ENCODE results near the gene BZW1. TPM values are rescaled to one million over a fixed set of nuclear protein-coding genes. Genes with fewer than 3 reads are reported as not detected.

Gene BZW1
- total RNA-seq, 1 experiment from 2014 or later: 300 TPM

DNA sequence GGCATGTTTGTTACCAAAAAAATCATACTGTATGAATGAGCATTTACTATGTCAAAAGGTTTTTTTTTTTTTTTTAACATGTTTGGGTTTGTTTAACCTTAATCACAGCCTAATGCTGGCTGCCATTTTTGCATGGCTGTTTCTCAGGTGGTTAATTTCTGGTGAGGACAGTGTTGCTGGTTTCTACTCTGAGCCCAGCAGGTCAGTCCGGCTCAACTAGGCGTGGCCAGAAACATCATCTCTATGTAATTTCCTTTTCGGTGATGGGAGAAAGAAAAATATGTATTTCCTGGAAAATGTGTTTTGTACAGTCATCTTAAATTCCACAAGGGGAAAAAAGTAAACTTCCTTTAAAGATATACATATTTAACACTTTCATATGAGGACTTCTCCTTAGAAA, 24.9 kb upstream of the BZW1 start:
- Histone ChIP-seq H4K20me1 (ENCODE audit: insufficient read depth) (no peaks in the 10 kb centered on the region), H3K27me3 (ENCODE audit: insufficient read depth, low read depth) (no peaks in the 10 kb centered on the region), H2AFZ (no peak overlapping the region), H3K27ac (peak overlapping the region; percentile 99), H3F3A (ENCODE audit: insufficient read depth, low read depth) (peaks cover 63% of the 10 kb centered on the region), H3K4me2 (peak overlapping the region; percentile 79), H3K4me3 (peak overlapping the region; percentile 47), H3K36me3 (ENCODE audit: low read depth) (no peaks in the 10 kb centered on the region), H3K9me2 (ENCODE audit: insufficient read depth) (no peaks in the 10 kb centered on the region), H3K4me1 (replicated peaks; ENCODE audit: insufficient read depth) (peaks cover 79% of the 10 kb centered on the region), H3K9me3 (ENCODE audit: insufficient read depth, low read depth) (no peaks in the 10 kb centered on the region), H3K79me2 (ENCODE audit: low read depth) (no peaks in the 10 kb centered on the region)
- ChIA-PET CTCF (interaction anchor here (0.7 kb wide), 1 partner anchor 59 kb away, joined by 3 read pairs; no protein-coding TSS in a partner anchor), POLR2A (ENCODE audit: unreplicated experiment) (no interaction called here)
- intact Hi-C loops (cut with micrococcal nuclease; ENCODE audit: unreplicated experiment): loop anchor here (1.0 to 5.0 kb wide), 4 partner anchors 22 to 74 kb away; partner anchors contain the start of gene BZW1
- peak; percentile 69 to 91 for DNase-seq
- TF ChIP-seq, protein P1, sequence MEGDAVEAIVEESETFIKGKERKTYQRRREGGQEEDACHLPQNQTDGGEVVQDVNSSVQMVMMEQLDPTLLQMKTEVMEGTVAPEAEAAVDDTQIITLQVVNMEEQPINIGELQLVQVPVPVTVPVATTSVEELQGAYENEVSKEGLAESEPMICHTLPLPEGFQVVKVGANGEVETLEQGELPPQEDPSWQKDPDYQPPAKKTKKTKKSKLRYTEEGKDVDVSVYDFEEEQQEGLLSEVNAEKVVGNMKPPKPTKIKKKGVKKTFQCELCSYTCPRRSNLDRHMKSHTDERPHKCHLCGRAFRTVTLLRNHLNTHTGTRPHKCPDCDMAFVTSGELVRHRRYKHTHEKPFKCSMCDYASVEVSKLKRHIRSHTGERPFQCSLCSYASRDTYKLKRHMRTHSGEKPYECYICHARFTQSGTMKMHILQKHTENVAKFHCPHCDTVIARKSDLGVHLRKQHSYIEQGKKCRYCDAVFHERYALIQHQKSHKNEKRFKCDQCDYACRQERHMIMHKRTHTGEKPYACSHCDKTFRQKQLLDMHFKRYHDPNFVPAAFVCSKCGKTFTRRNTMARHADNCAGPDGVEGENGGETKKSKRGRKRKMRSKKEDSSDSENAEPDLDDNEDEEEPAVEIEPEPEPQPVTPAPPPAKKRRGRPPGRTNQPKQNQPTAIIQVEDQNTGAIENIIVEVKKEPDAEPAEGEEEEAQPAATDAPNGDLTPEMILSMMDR (conservative IDR thresholded peaks at IDR 0.05): no peak
- TSS peak; percentile 79 for BruUV-seq (replicated peaks)

DNA sequence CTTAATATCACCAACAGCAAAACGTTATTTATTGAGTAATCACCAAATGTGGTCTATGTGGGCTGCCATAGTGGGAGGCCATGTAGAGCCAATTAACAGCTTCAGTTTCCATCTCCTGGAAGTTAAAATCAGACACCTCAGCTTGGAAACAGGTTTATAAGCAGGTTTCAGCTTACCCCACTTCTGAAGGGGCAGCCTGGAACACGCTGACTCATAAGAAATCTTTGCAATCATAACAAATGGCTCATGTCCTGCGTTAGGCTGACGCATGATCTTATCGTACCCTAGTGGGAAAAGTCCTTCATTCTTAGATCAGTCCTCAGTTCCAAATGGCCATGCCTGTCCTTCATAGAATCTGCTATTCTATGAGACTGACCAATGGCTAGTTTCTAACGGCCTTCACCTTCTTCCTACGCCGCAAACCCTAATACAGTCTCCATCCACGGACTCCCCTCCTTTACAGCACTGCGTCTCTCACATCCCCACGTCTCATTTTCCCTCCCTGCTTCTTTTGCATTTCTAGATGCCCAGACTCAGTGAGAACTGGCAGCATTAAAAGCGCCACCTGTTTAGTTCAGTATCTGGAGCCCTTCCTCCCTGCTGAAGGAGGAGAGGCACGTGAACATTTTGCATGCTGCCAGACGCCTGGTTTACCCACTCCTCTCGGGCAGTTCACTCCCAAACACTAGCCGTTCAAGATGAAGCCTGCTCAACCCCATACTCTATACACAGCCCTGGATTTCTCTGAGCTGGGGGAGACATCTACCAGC, 24.2 kb upstream of the BZW1 start:
- H2AFZ ChIP-seq: peak overlapping the region; percentile 77
- H3K4me1 ChIP-seq (replicated peaks; ENCODE audit: insufficient read depth): peaks cover 72% of the 10 kb centered on the region
- H3K4me2 ChIP-seq: peak overlapping the region; percentile 79
- no peaks in the 10 kb centered on the region for H3K9me3 ChIP-seq (ENCODE audit: insufficient read depth, low read depth)
- H4K20me1 ChIP-seq (ENCODE audit: insufficient read depth): no peaks in the 10 kb centered on the region
- H3K79me2 ChIP-seq (ENCODE audit: low read depth): no peaks in the 10 kb centered on the region
- peak overlapping the region; percentile 99 for H3K27ac ChIP-seq
- ChIA-PET POLR2A (ENCODE audit: unreplicated experiment) (interaction anchor here (0.5 kb wide), 2 partner anchors 74 to 157 kb away, joined by 3 to 5 read pairs; no protein-coding TSS in a partner anchor), CTCF (no interaction called here)
- peaks cover 56% of the 10 kb centered on the region for H3F3A ChIP-seq (ENCODE audit: insufficient read depth, low read depth)
- H3K36me3 ChIP-seq (ENCODE audit: low read depth): no peaks in the 10 kb centered on the region
- no peaks in the 10 kb centered on the region for H3K27me3 ChIP-seq (ENCODE audit: insufficient read depth, low read depth)
- TF ChIP-seq EZH2 (IDR thresholded peaks at IDR 0.05; ENCODE audit: low read depth): no peak
- TF ChIP-seq, protein P1 (conservative IDR thresholded peaks at IDR 0.05): no peak
- intact Hi-C loops (cut with micrococcal nuclease; ENCODE audit: unreplicated experiment): loop anchor here (1.0 to 5.0 kb wide), 4 partner anchors 22 to 74 kb away; partner anchors contain the start of gene BZW1
- peak overlapping the region; percentile 47; the same call in 1 of the 2 replicates for H3K4me3 ChIP-seq
- BruUV-seq (replicated peaks): TSS peak; percentile 97
- peak; percentile 68 to 96 for DNase-seq
- no peaks in the 10 kb centered on the region for H3K9me2 ChIP-seq (ENCODE audit: insufficient read depth)

DNA sequence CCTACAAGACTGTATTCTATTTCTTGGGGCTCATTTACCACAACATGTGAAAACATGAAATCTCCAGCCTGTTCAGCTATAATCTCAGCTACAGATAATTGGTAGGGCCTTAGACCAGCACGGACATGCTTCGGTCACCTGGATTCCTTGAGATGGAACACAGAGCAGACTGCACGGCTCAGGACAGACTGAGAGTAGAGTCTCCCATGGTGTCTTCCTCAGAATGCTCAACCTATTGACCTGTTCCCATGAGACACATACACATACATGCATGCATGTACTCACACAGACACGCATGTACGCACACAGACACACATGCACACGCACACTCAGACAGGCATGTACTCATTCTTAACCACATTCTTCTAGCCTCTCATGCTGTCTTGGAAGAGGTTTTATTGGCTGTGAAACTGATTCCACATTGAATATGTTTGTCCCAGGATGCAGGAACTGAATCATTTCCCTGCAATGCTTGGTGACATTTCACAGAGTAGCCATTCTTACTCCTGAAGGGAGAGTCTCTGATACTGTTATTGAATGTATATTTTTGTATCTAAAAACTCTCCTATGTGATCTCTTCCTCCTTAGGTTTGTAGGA, 23.5 kb upstream of the BZW1 start:
- intact Hi-C loops (cut with micrococcal nuclease; ENCODE audit: unreplicated experiment): loop anchor here (5.0 kb wide), 1 partner anchor 41 kb away; no protein-coding TSS in a partner anchor
- Histone ChIP-seq H3K9me2 (ENCODE audit: insufficient read depth) (no peaks in the 10 kb centered on the region), H3K9me3 (ENCODE audit: insufficient read depth, low read depth) (no peaks in the 10 kb centered on the region), H3K79me2 (ENCODE audit: low read depth) (no peaks in the 10 kb centered on the region), H3K4me2 (peak overlapping the region; percentile 79), H3K36me3 (ENCODE audit: low read depth) (no peaks in the 10 kb centered on the region), H3K4me3 (peak overlapping the region; percentile 47; the same call in 1 of the 2 replicates), H3K27me3 (ENCODE audit: insufficient read depth, low read depth) (no peaks in the 10 kb centered on the region), H3F3A (ENCODE audit: insufficient read depth, low read depth) (peaks cover 51% of the 10 kb centered on the region), H4K20me1 (ENCODE audit: insufficient read depth) (no peaks in the 10 kb centered on the region), H2AFZ (0 out of 2 replicates have a peak overlapping the region, but pooled peaks have one; percentile 77), H3K27ac (peak overlapping the region; percentile 99), H3K4me1 (replicated peaks; ENCODE audit: insufficient read depth) (peaks cover 65% of the 10 kb centered on the region)
- ChIA-PET POLR2A (ENCODE audit: unreplicated experiment) (no interaction called here), CTCF (no interaction called here)
- TF ChIP-seq, protein P1 (conservative IDR thresholded peaks at IDR 0.05): no peak
- no peak for TF ChIP-seq EZH2 (IDR thresholded peaks at IDR 0.05; ENCODE audit: low read depth)
- BruUV-seq (replicated peaks): no TSS peak
- DNase-seq: peak in 1 of 2 experiments; percentile 63
